ENCODE results near the gene SMOC2. TPM values are rescaled to one million over a fixed set of nuclear protein-coding genes. Genes with fewer than 3 reads are reported as not detected.

SMOC2 gene
- total RNA-seq, 4 donors from 2014 or later = 45.8 to 382 (median 160) TPM

DNA sequence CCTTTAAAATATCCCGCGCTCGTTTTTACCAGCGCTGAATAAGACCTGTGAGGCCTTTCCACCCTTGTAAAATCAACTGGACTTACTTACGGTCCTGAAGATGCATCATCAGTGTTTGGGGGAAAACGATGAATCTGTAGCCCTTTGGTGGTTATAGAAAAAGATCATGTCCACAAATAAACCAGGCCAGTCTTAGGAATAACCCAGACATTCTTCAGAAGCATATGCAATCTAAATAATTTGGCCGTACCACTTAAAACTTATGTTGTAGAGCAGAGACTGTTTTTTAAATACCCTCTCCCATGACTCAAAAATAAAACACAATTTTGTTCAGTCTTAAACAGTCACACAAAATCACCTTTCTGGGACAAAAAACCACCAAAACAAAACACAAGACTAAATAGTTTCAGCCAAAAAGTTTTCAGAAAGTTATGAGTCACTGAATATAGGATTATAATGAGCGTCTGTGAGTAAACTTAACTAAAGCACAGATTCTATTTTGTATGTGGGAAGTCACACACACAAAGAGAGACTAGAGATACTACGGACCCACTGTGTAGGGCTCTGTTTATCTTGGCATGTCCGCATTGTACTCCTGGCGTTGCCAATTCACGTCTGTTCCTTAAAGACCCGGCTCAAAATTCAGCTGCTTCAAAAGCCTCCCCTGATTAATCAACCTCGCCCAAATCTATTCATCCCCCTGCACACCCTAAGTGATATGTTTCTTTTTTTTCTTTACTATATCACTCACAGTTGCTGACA is 26.5 kb upstream of the SMOC2 start:
- ATAC-seq = no peak
- H3K9me3 ChIP-seq = no peaks in the 10 kb centered on the region
- H3K4me3 ChIP-seq = no peak overlapping the region
- H3K4me1 ChIP-seq = peaks cover 0 to 50% (median 9%) of the 10 kb centered on the region in 3 donors
- TF ChIP-seq POLR2AphosphoS5 (IDR thresholded peaks at IDR 0.05) (no peak), EP300 (IDR thresholded peaks at IDR 0.05) (no peak), POLR2A (IDR thresholded peaks at IDR 0.05) (no peak)
- TF ChIP-seq, protein P1, sequence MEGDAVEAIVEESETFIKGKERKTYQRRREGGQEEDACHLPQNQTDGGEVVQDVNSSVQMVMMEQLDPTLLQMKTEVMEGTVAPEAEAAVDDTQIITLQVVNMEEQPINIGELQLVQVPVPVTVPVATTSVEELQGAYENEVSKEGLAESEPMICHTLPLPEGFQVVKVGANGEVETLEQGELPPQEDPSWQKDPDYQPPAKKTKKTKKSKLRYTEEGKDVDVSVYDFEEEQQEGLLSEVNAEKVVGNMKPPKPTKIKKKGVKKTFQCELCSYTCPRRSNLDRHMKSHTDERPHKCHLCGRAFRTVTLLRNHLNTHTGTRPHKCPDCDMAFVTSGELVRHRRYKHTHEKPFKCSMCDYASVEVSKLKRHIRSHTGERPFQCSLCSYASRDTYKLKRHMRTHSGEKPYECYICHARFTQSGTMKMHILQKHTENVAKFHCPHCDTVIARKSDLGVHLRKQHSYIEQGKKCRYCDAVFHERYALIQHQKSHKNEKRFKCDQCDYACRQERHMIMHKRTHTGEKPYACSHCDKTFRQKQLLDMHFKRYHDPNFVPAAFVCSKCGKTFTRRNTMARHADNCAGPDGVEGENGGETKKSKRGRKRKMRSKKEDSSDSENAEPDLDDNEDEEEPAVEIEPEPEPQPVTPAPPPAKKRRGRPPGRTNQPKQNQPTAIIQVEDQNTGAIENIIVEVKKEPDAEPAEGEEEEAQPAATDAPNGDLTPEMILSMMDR (IDR thresholded peaks at IDR 0.05) = no peak
- 27 to 39% methylated on average over 8 to 14 of the region's 14 CpGs for WGBS, 2 donors (ENCODE audit: low coverage in 1 of 2)
- H3K27ac ChIP-seq = peak overlapping the region in 1 of 4 donors; percentile 35
- H3K36me3 ChIP-seq = no peaks in the 10 kb centered on the region
- H3K27me3 ChIP-seq = peaks cover 12% of the 10 kb centered on the region

DNA sequence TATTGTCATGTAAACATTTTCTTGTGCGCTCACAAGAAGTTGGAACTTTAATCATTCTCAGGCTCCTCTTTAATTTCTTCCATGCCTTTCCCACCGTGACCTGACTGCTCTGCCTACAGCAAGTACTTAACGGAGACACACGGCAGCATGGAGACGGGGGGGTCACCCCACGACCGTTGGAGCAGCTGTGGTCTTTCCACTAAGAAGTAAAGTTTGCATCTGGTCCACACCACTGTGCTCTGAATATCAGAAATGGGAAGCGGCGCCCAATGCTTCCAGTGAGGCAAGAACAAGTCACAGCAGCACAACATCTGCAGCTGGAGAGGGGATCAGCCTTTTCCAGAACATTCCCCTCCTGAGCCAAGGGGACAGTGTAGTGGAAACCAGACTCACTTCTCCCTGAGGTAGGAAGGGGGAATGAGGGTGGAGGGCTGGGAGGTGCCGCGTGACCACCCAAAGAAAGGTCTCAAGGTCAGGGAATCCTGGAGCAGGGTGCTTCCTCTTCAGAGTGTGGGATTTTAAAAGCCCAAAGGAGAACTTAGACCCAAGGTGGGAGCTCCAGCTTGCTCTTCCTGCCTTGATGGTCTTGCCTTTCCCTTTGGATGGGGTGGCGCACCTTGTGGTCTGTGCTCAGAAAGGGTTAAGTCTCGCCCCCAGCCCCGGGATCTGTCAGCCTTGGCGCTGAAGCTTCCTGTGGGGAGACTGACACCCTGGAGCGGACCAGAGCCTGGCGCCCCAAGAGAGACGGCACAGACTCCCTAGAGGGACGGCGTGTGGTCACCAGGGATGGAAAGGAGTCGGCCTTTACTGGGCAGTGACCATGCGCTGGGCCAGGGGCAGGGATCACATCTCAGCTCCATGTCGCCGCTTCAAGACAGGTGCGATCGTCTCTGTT is 25.6 kb upstream of the SMOC2 start:
- Histone ChIP-seq H3K36me3 (no peaks in the 10 kb centered on the region), H3K27ac (peak overlapping the region in 1 of 4 donors; percentile 35), H3K9me3 (no peaks in the 10 kb centered on the region), H3K27me3 (peaks cover 12% of the 10 kb centered on the region), H3K4me1 (peaks cover 0 to 50% (median 9%) of the 10 kb centered on the region in 3 donors), H3K4me3 (no peak overlapping the region)
- TF ChIP-seq POLR2AphosphoS5 (IDR thresholded peaks at IDR 0.05) (no peak), POLR2A (IDR thresholded peaks at IDR 0.05) (no peak), EP300 (IDR thresholded peaks at IDR 0.05) (no peak)
- TF ChIP-seq, protein P1 (IDR thresholded peaks at IDR 0.05) = no peak
- no peak for ATAC-seq
- 31 to 41% methylated on average over 5 to 9 of the region's 26 CpGs for whole genome bisulfite sequencing, 2 donors (ENCODE audit: low coverage in 1 of 2)

DNA sequence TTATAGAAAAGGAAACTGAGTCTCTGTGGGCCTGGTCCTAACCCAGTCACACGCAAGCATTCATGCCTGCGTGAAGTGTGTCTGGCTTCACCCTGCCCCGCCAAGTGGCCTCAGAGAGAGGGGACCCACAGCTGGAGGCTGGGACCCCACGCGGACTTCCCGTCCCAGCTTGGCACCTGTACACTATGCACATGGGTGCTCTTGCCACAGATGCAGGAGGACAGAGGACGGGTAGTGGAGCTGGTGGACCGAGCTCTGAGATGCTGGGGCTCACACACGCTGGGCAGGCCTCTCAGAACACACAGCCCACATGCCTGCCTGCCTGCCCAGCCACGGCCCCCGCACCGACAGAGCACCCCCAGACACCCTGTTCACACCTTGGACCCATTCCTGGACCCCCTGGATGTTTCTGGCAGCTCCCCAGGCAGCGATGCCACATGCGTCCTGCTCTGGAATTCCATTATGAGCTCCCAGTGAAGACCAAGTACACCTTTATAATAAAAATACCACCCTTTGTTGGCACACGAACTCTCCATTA is 24.9 kb upstream of the SMOC2 start:
- Histone ChIP-seq H3K4me3 (no peak overlapping the region), H3K4me1 (peaks cover 0 to 50% (median 9%) of the 10 kb centered on the region in 3 donors), H3K27ac (no peak overlapping the region), H3K36me3 (no peaks in the 10 kb centered on the region), H3K27me3 (peaks cover 12% of the 10 kb centered on the region), H3K9me3 (no peaks in the 10 kb centered on the region)
- TF ChIP-seq, protein P1 (IDR thresholded peaks at IDR 0.05) = no peak
- TF ChIP-seq POLR2AphosphoS5 (IDR thresholded peaks at IDR 0.05) (no peak), POLR2A (IDR thresholded peaks at IDR 0.05) (no peak), EP300 (IDR thresholded peaks at IDR 0.05) (no peak)
- 67% methylated on average over 1 of the region's 15 CpGs; no CpG with 5 or more reads in 1 of the 2 donors for WGBS, 2 donors (ENCODE audit: low coverage in 1 of 2)
- ATAC-seq = no peak

DNA sequence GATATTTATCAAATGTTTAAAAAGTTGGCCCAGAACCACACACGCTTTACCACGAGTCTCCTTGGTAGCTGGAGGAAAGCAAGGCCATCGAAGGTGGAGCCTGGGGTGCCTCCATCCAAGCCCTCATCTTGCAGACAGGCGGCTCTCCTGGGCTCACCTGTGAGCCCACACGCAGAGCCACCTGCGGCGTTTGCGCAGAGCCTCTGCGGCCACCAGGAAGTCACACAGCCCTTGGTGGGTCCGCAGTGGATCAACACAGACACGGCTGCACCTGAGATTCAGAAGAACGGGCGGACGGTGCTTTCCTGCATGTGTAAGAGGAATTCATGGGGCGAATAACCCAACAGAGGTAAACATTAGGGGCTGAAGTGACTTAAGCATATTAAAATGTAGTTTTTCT is 24.5 kb upstream of the SMOC2 start:
- Histone ChIP-seq H3K36me3 (no peaks in the 10 kb centered on the region), H3K27ac (no peak overlapping the region), H3K27me3 (peaks cover 12% of the 10 kb centered on the region), H3K4me1 (peaks cover 0 to 50% (median 9%) of the 10 kb centered on the region in 3 donors), H3K9me3 (no peaks in the 10 kb centered on the region), H3K4me3 (no peak overlapping the region)
- WGBS, 2 donors (ENCODE audit: low coverage in 1 of 2) = 100% methylated on average over 2 to 7 of the region's 15 CpGs
- TF ChIP-seq EP300 (IDR thresholded peaks at IDR 0.05) (no peak), POLR2AphosphoS5 (IDR thresholded peaks at IDR 0.05) (no peak), POLR2A (IDR thresholded peaks at IDR 0.05) (no peak)
- TF ChIP-seq, protein P1 (IDR thresholded peaks at IDR 0.05) = no peak
- no peak for ATAC-seq
